Hepatocyte (in vitro differentiated cells): ENCODE measurements around the gene MAST4.

Experiments
- EZH2 ChIP-seq: fragments of 200-600 bp; sonication (generic); IDR thresholded peaks from 2 replicates; pipeline ENCODE4 v1.6.1; 2016; ENCODE audit warnings: antibody characterized with exemption, mild to moderate bottlenecking, borderline replicate concordance
- TF ChIP-seq, protein P1 (sequence below): fragments of 200-600 bp; sonication (generic); IDR thresholded peaks from 2 replicates; pipeline ENCODE4 v1.5.1; 2016; ENCODE audit warnings: antibody characterized with exemption, mild to moderate bottlenecking; ENCODE audit not compliant: poor library complexity

DNA sequence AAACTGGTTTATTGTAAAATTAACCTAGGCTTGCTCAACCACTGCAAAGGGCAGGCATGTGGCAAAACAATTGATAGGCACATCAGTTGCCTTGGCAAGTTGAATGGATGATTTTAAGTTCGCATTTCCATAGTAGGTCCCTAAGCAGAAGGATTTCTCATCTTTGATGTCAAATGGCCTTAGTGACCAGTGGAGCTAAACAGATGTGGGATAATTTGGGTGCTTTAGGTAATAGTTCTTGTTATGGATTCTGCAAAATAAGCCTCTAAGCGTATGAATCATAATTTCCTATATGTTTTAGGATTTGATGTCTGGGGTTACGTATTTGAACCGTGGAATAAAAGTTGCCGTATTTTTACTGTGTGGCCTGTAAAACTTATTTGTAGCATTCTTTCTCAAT, 418.0 kb downstream of the MAST4 start:
- TF ChIP-seq, protein P1, sequence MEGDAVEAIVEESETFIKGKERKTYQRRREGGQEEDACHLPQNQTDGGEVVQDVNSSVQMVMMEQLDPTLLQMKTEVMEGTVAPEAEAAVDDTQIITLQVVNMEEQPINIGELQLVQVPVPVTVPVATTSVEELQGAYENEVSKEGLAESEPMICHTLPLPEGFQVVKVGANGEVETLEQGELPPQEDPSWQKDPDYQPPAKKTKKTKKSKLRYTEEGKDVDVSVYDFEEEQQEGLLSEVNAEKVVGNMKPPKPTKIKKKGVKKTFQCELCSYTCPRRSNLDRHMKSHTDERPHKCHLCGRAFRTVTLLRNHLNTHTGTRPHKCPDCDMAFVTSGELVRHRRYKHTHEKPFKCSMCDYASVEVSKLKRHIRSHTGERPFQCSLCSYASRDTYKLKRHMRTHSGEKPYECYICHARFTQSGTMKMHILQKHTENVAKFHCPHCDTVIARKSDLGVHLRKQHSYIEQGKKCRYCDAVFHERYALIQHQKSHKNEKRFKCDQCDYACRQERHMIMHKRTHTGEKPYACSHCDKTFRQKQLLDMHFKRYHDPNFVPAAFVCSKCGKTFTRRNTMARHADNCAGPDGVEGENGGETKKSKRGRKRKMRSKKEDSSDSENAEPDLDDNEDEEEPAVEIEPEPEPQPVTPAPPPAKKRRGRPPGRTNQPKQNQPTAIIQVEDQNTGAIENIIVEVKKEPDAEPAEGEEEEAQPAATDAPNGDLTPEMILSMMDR: no peak
- no peak for TF ChIP-seq EZH2
